HCT116 (cell line): ENCODE results near the gene ZSWIM5.

Experiments used
- EGR1 ChIP-seq: IDR thresholded peaks from 2 replicates; pipeline ENCODE4 v1.6.1; 2012; ENCODE audit warnings: low read depth
- POLR2A ChIP-seq: IDR thresholded peaks from 2 replicates; pipeline ENCODE4 v1.7.0; 2011; ENCODE audit warnings: borderline replicate concordance; ENCODE audit not compliant: insufficient read depth, insufficient read length; ENCODE audit errors: extremely low read depth
- POLR2AphosphoS5 ChIP-seq: IDR thresholded peaks from 2 replicates; pipeline ENCODE4 v1.6.1; 2011; ENCODE audit warnings: mild to moderate bottlenecking, low read depth, low read length, moderate library complexity
- RAD21 ChIP-seq: IDR thresholded peaks from 2 replicates; pipeline ENCODE4 v1.6.1; 2012; ENCODE audit warnings: low read depth, mild to moderate bottlenecking
- REST ChIP-seq: IDR thresholded peaks from 2 replicates; pipeline ENCODE4 v1.6.1; 2012; ENCODE audit warnings: low read depth
- SIN3A ChIP-seq: IDR thresholded peaks from 2 replicates; pipeline ENCODE4 v1.6.1; 2012; ENCODE audit warnings: low read depth
- TCF7L2 ChIP-seq: IDR thresholded peaks from 2 replicates; pipeline ENCODE4 v1.7.0; 2011; ENCODE audit warnings: borderline replicate concordance, inconsistent platforms; ENCODE audit not compliant: insufficient read depth, insufficient read length; ENCODE audit errors: extremely low read depth
- YY1 ChIP-seq: IDR thresholded peaks from 2 replicates; pipeline ENCODE4 v1.6.1; 2011; ENCODE audit warnings: low read length, low read depth, moderate library complexity, mild to moderate bottlenecking; ENCODE audit not compliant: insufficient replicate concordance; ENCODE audit errors: extremely low read depth
- TF ChIP-seq, protein P1 (sequence below), 3 experiments: fragments of 200-600 bp in 1 of 3; sonication (generic) in 1 of 3; IDR thresholded peaks in 2 of 3; conservative IDR thresholded peaks in 1 of 3; 2 replicates each; pipeline ENCODE4 v1.5.1; 2012 to 2017; ENCODE audit warnings: low read depth in 2 of 3, low read length in 2 of 3, antibody characterized with exemption in 1 of 3, borderline replicate concordance in 1 of 3, control low read depth in 1 of 3, mild to moderate bottlenecking in 1 of 3, mixed read lengths in 1 of 3, mixed run types in 1 of 3, moderate library complexity in 1 of 3; ENCODE audit not compliant: insufficient read depth in 1 of 3
- TF ChIP-seq, protein P2 (sequence below): IDR thresholded peaks from 2 replicates; pipeline ENCODE4 v1.6.1; 2011; ENCODE audit warnings: mild to moderate bottlenecking, low read length, moderate library complexity; ENCODE audit not compliant: insufficient replicate concordance; ENCODE audit errors: extremely low read depth

- TF ChIP-seq, protein P1, sequence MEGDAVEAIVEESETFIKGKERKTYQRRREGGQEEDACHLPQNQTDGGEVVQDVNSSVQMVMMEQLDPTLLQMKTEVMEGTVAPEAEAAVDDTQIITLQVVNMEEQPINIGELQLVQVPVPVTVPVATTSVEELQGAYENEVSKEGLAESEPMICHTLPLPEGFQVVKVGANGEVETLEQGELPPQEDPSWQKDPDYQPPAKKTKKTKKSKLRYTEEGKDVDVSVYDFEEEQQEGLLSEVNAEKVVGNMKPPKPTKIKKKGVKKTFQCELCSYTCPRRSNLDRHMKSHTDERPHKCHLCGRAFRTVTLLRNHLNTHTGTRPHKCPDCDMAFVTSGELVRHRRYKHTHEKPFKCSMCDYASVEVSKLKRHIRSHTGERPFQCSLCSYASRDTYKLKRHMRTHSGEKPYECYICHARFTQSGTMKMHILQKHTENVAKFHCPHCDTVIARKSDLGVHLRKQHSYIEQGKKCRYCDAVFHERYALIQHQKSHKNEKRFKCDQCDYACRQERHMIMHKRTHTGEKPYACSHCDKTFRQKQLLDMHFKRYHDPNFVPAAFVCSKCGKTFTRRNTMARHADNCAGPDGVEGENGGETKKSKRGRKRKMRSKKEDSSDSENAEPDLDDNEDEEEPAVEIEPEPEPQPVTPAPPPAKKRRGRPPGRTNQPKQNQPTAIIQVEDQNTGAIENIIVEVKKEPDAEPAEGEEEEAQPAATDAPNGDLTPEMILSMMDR (IDR thresholded peaks at IDR 0.05 in 2 of 3, conservative IDR thresholded peaks at IDR 0.05 in 1 of 3; ENCODE audit: borderline replicate concordance in 1 of 3, insufficient read depth in 1 of 3, low read depth in 2 of 3, low read length in 2 of 3), result no peak
- TF ChIP-seq POLR2AphosphoS5, result no peak
- TF ChIP-seq RAD21, result no peak
- TF ChIP-seq TCF7L2, result no peak
- no peak for TF ChIP-seq POLR2A
- no peak for TF ChIP-seq REST
- no peak for TF ChIP-seq YY1
- TF ChIP-seq EGR1, result no peak
- no peak for TF ChIP-seq SIN3A
- TF ChIP-seq, protein P2, sequence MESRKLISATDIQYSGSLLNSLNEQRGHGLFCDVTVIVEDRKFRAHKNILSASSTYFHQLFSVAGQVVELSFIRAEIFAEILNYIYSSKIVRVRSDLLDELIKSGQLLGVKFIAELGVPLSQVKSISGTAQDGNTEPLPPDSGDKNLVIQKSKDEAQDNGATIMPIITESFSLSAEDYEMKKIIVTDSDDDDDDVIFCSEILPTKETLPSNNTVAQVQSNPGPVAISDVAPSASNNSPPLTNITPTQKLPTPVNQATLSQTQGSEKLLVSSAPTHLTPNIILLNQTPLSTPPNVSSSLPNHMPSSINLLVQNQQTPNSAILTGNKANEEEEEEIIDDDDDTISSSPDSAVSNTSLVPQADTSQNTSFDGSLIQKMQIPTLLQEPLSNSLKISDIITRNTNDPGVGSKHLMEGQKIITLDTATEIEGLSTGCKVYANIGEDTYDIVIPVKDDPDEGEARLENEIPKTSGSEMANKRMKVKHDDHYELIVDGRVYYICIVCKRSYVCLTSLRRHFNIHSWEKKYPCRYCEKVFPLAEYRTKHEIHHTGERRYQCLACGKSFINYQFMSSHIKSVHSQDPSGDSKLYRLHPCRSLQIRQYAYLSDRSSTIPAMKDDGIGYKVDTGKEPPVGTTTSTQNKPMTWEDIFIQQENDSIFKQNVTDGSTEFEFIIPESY, result no peak
Observed at GRCh38 chr1:45038240-45038639, 168.2 kb downstream of the ZSWIM5 start.
